K562 (cell line): ENCODE data around the gene SRP54. TPM values are rescaled to one million over a fixed set of nuclear protein-coding genes. Genes with fewer than 3 reads are reported as not detected.
"Not testable (repeated sequence)": the region's sequence is repeated elsewhere in the genome, so short reads cannot be mapped to it uniquely, and the experiment has no call there.

ENCODE experiments used
- ATAC-seq: fragments of 200-7000 bp; cut with Tn5 transposase; 3 replicates; pipeline ENCODE4 v1.9.1; 2020; ENCODE audit warnings: moderate library complexity
- BruUV-seq: library from RNA; stranded (reverse); fragments of 400-500 nt; replicated peaks from 2 replicates; lab custom pipeline; 2021; lab: Mats Ljungman, UMichigan
- CTCF ChIA-PET: fragments of 300-600 bp; formaldehyde crosslinking; extraction: SDS; loops from one replicate; lab custom pipeline; 2021; ENCODE audit warnings: low intra/inter-chr PET ratio; lab: Yijun Ruan, JAX
- POLR2A ChIA-PET: fragments of 300-600, 350-650 bp; sonication (Branson Sonifier 250); formaldehyde crosslinking; extraction: SDS; loops from one replicate; lab custom pipeline; 2021; ENCODE audit warnings: antibody characterized with exemption, inconsistent platforms; lab: Yijun Ruan, JAX
- DNase-seq, 4 experiments: peaks; one replicate each; pipeline versions ENCODE4 v3.0.0 to v3.0.0-alpha.2; 2011 to 2018; ENCODE audit warnings: low spot score in 3 of 4, mixed read lengths in 3 of 4; ENCODE audit errors: extremely low read depth in 1 of 4
- FAIRE-seq: peaks from 2 replicates; lab custom pipeline; 2011; peaks lifted over from hg19 to GRCh38; lab: Jason Lieb, UNC
- H2AFZ ChIP-seq: 2 replicates; pipeline ENCODE4 v1.6.0; 2011; ENCODE audit warnings: low read depth, low read length, control low read depth, inconsistent platforms
- H3K27ac ChIP-seq: fragments of 200-600 bp; 3 replicates; pipeline ENCODE4 v1.8.0; 2011; ENCODE audit warnings: low read depth, mild to moderate bottlenecking, control low read depth, inconsistent platforms, low read length, moderate library complexity, mixed read lengths; ENCODE audit errors: extremely low read depth
- H3K27me3 ChIP-seq, 2 experiments: fragments of 300-600 bp in 1 of 2; 2 replicates in 1 of 2; 3 replicates in 1 of 2; pipeline versions ENCODE4 v1.6.0 to v1.8.0; 2011; ENCODE audit warnings: inconsistent platforms in 2 of 2, low read length in 2 of 2, mild to moderate bottlenecking in 1 of 2, mixed read lengths in 1 of 2, moderate library complexity in 1 of 2; ENCODE audit not compliant: control insufficient read depth in 2 of 2, insufficient read depth in 2 of 2
- H3K36me3 ChIP-seq: fragments of 300-600 bp; 3 replicates; pipeline ENCODE4 v1.8.0; 2011; ENCODE audit warnings: mild to moderate bottlenecking, low read length, inconsistent platforms; ENCODE audit not compliant: control insufficient read depth, insufficient read depth
- H3K4me1 ChIP-seq, 2 experiments: fragments of 200-600 bp in 1 of 2; replicated peaks in 1 of 2; 2 replicates in 1 of 2; 3 replicates in 1 of 2; pipeline versions ENCODE4 v1.5.1 to v1.8.0; 2011; ENCODE audit warnings: inconsistent platforms in 2 of 2, low read length in 2 of 2, mild to moderate bottlenecking in 1 of 2, mixed read lengths in 1 of 2, moderate library complexity in 1 of 2; ENCODE audit not compliant: control insufficient read depth in 2 of 2, insufficient read depth in 2 of 2
- H3K4me2 ChIP-seq: 2 replicates; pipeline ENCODE4 v1.6.1; 2011; ENCODE audit warnings: low read length, control low read depth, inconsistent platforms, mixed read lengths; ENCODE audit not compliant: insufficient read depth
- H3K4me3 ChIP-seq: fragments of 200-600 bp; sonication (generic), shearing (Covaris generic); 2 replicates; pipeline ENCODE4 v1.5.1; 2016; ENCODE audit warnings: control low read depth, inconsistent platforms
- H3K79me2 ChIP-seq: fragments of 200-600 bp; 3 replicates; pipeline ENCODE4 v1.8.0; 2011; ENCODE audit warnings: low read length, inconsistent platforms; ENCODE audit not compliant: control insufficient read depth, insufficient read depth
- H3K9ac ChIP-seq, 2 experiments: 2 replicates each; pipeline versions ENCODE4 v1.6.0 to v1.6.1; 2011; ENCODE audit warnings: low read depth in 2 of 2, low read length in 2 of 2, control low read depth in 1 of 2, inconsistent platforms in 1 of 2, mild to moderate bottlenecking in 1 of 2, mixed read lengths in 1 of 2; ENCODE audit not compliant: insufficient read depth in 1 of 2
- H3K9me1 ChIP-seq: one replicate; pipeline ENCODE4 v1.6.0; 2011; ENCODE audit warnings: inconsistent platforms, mild to moderate bottlenecking, low read length, moderate library complexity; ENCODE audit not compliant: control insufficient read depth, insufficient read depth
- H3K9me3 ChIP-seq: replicated peaks from 2 replicates; pipeline ENCODE4 v1.5.1; 2011; ENCODE audit warnings: low read depth, low read length, inconsistent platforms; ENCODE audit not compliant: control insufficient read depth, insufficient read depth
- H4K20me1 ChIP-seq: replicated peaks from 2 replicates; pipeline ENCODE4 v1.6.1; 2011; ENCODE audit warnings: low read length, inconsistent platforms, mixed read lengths; ENCODE audit not compliant: control insufficient read depth, insufficient read depth
- CBFA2T3 ChIP-seq: fragments of 450-650 bp; IDR thresholded peaks from 2 replicates; pipeline ENCODE4 v1.6.1; 2017
- RBFOX2 ChIP-seq: fragments of 200-400 bp; formaldehyde crosslinking; IDR thresholded peaks from 2 replicates; pipeline ENCODE4 v1.6.1; 2017; ENCODE audit warnings: low read depth, mild to moderate bottlenecking, low read length, moderate library complexity
- ZNF146 ChIP-seq: IDR thresholded peaks from one replicate; pipeline ENCODE4 v1.6.1; 2018; ENCODE audit warnings: missing compliant biosample characterization; ENCODE audit not compliant: unreplicated experiment
- WGBS: fragments of 100-300 bp; shearing (Covaris generic); methylation state at CpG from one replicate; pipeline ENCODE4 v1.1.6; 2016; ENCODE audit warnings: low coverage, mixed read lengths; ENCODE audit not compliant: insufficient coverage; ENCODE audit errors: missing lambda C conversion rate; 5-methylcytosine and 5-hydroxymethylcytosine counted together
- in situ Hi-C: fragments of 300-500 bp; cut with MboI; formaldehyde crosslinking; loops from 4 replicates; pipeline ENCODE4 v1.15.0; 2018; ENCODE audit warnings: inconsistent platforms, mixed read lengths
- intact Hi-C: fragments of 100-400 bp; cut with micrococcal nuclease; formaldehyde crosslinking; loops from 2 replicates; pipeline ENCODE4 v1.14.2; 2022
- polyA plus RNA-seq, 8 experiments: library from polyadenylated mRNA; depleted of rRNA in 4 of 8; stranded (reverse) in 5 of 8; unstranded in 3 of 8; fragments of >200 nt; fragmentation: Nextera tagmentation in 2 of 8; fragmentation: Illumina TruSeq in 1 of 8; extraction: Ambion mirVana in 2 of 8; extraction: Trizol in 1 of 8; gene quantifications; 2 replicates each; pipeline versions ENCODE4 v1.2.1 to v1.2.3, GENCODE V29; 2011 to 2014; ENCODE audit warnings: inconsistent platforms in 1 of 8, missing spikeins in 1 of 8
- total RNA-seq, 7 experiments: library from RNA; depleted of rRNA in 6 of 7; stranded (reverse); fragments of >200 nt in 6 of 7; fragmentation: Illumina TruSeq in 2 of 7; extraction: Trizol in 2 of 7; gene quantifications; 2 replicates each; pipeline versions ENCODE4 v1.2.1 to v1.2.3, GENCODE V29; 2011 to 2021; ENCODE audit warnings: low replicate concordance in 1 of 7

The SRP54 gene
- total and polyA plus RNA-seq, 9 of the 15 experiments (the other 6 are each of a cell fraction or from before 2014, with no cell fraction given) = 28.6 to 69.8 (median 51.7) TPM

- Histone ChIP-seq H3K4me2 (no peak overlapping the region), H4K20me1 (no peaks in the 10 kb centered on the region), H3K9me3 (no peaks in the 10 kb centered on the region), H2AFZ (no peak overlapping the region), H3K27me3 (no peaks in the 10 kb centered on the region), H3K4me1 (no peaks in the 10 kb centered on the region; a peak in 1 of 5 replicates), H3K9me1 (no peaks in the 10 kb centered on the region), H3K4me3 (no peak overlapping the region), H3K27ac (no peak overlapping the region), H3K36me3 (peaks cover 6% of the 10 kb centered on the region; the same call in 1 of the 3 replicates), H3K9ac (no peak overlapping the region), H3K79me2 (no peaks in the 10 kb centered on the region)
- intact Hi-C loops (no loop called here), in situ Hi-C loops (no loop called here)
- no TSS peak for BruUV-seq
- ChIA-PET CTCF (no interaction called here), POLR2A (no interaction called here)
- ATAC-seq (no peak), DNase-seq (no peak), FAIRE-seq (no peak)
- 87% methylated on average over 5 of the region's 5 CpGs for WGBS
- TF ChIP-seq CBFA2T3 = peak; percentile 20; the same call in 1 of the 2 replicates
- peak; percentile 84 for TF ChIP-seq ZNF146 (CRISPR knock-in tag)
- no peak for TF ChIP-seq RBFOX2
Measured at GRCh38 chr14:34957771-34958286, 25.0 kb upstream of the SRP54 start.

- H3K36me3 ChIP-seq, H3K9me3 ChIP-seq, ATAC-seq, H3K4me2 ChIP-seq, BruUV-seq, H3K4me3 ChIP-seq, in situ Hi-C loops, H3K4me1 ChIP-seq, H4K20me1 ChIP-seq, H3K9me1 ChIP-seq, intact Hi-C loops, H3K79me2 ChIP-seq, H3K27me3 ChIP-seq, H3K9ac ChIP-seq, H2AFZ ChIP-seq, DNase-seq, H3K27ac ChIP-seq, CTCF ChIA-PET, FAIRE-seq, POLR2A ChIA-PET: not testable (repeated sequence)
- WGBS = 88% methylated on average over 1 of the region's 5 CpGs
Measured at GRCh38 chr14:34962106-34962505, 20.7 kb upstream of the SRP54 start.
